ENCODE results near the gene CNTNAP2.

CNTNAP2 gene

GRCh38 chr7:147363101-147363500 lies 1246.5 kb downstream of the CNTNAP2 start:
- H3K4ac ChIP-seq (ENCODE audit: low read depth, low read length), result no peak overlapping the region
- no peak overlapping the region for H3K23ac ChIP-seq (ENCODE audit: low read length)
- no peaks in the 10 kb centered on the region for H3K36me3 ChIP-seq (ENCODE audit: control insufficient read depth, insufficient read depth, low read length)
- no peak overlapping the region for H3K9ac ChIP-seq (ENCODE audit: low read length)
- H3K4me3 ChIP-seq (ENCODE audit: low read length), result no peak overlapping the region
- H3K27me3 ChIP-seq (ENCODE audit: insufficient read depth, low read length, poor library complexity), result no peaks in the 10 kb centered on the region
- H3K4me1 ChIP-seq (ENCODE audit: control insufficient read depth, low read depth, low read length), result no peaks in the 10 kb centered on the region
- H3K4me2 ChIP-seq (ENCODE audit: low read length), result no peak overlapping the region
- no peak overlapping the region for H4K5ac ChIP-seq (ENCODE audit: low read length)
- DNase-seq, result no peak
- no peaks in the 10 kb centered on the region for H3K79me1 ChIP-seq (ENCODE audit: low read length)
- no CpG with 5 or more reads among the region's 4 CpGs for WGBS (ENCODE audit: extremely low coverage, insufficient coverage, low lambda C conversion rate)
- no peak overlapping the region for H4K8ac ChIP-seq (ENCODE audit: low read depth, low read length)
- no peak overlapping the region for H2BK120ac ChIP-seq (ENCODE audit: low read depth, low read length)
- no peak overlapping the region for H2AK5ac ChIP-seq (ENCODE audit: low read length)
- no peak overlapping the region for H3K27ac ChIP-seq (ENCODE audit: low read depth, low read length)
- H2BK15ac ChIP-seq (replicated peaks; ENCODE audit: low read depth), result no peak overlapping the region
- H3K79me2 ChIP-seq (ENCODE audit: control insufficient read depth, insufficient read depth, low read length), result no peaks in the 10 kb centered on the region
- H3K18ac ChIP-seq (ENCODE audit: low read length), result no peak overlapping the region
- no peak overlapping the region for H3K56ac ChIP-seq (ENCODE audit: low read length)
- no peak overlapping the region for H2BK5ac ChIP-seq (ENCODE audit: low read length)

DNA sequence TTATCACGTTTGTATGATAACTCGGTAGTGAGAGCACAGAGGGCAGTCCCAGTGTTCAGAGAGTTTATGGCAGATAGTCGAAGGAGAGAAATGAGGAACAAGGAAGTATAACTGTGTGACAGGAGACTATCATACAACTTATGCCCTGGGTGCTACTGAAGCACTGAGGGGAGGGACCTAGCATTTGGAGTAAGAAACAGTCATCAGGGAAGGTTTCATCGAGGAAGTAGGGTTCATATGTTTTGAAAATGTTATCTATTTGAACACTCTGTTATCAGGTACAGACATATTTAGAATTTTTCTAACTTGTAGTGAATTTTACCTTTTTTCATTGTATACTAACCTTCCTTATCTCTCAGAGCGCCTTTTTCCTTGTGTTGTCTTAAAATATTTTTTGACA lies 1259.6 kb downstream of the CNTNAP2 start:
- Histone ChIP-seq H3K79me2 (ENCODE audit: control insufficient read depth, insufficient read depth, low read length) (no peaks in the 10 kb centered on the region), H3K36me3 (ENCODE audit: control insufficient read depth, insufficient read depth, low read length) (no peaks in the 10 kb centered on the region), H3K27me3 (ENCODE audit: insufficient read depth, low read length, poor library complexity) (no peaks in the 10 kb centered on the region), H2AK5ac (ENCODE audit: low read length) (no peak overlapping the region), H3K27ac (ENCODE audit: low read depth, low read length) (no peak overlapping the region), H3K4me3 (ENCODE audit: low read length) (no peak overlapping the region), H3K9ac (ENCODE audit: low read length) (no peak overlapping the region), H3K4ac (ENCODE audit: low read depth, low read length) (no peak overlapping the region), H4K8ac (ENCODE audit: low read depth, low read length) (no peak overlapping the region), H3K4me1 (ENCODE audit: control insufficient read depth, low read depth, low read length) (no peaks in the 10 kb centered on the region), H2BK15ac (replicated peaks; ENCODE audit: low read depth) (no peak overlapping the region), H3K79me1 (ENCODE audit: low read length) (no peaks in the 10 kb centered on the region), H2BK120ac (ENCODE audit: low read depth, low read length) (no peak overlapping the region), H4K5ac (ENCODE audit: low read length) (no peak overlapping the region), H2BK5ac (ENCODE audit: low read length) (no peak overlapping the region), H3K23ac (ENCODE audit: low read length) (no peak overlapping the region), H3K56ac (ENCODE audit: low read length) (no peak overlapping the region), H3K4me2 (ENCODE audit: low read length) (no peak overlapping the region), H3K18ac (ENCODE audit: low read length) (no peak overlapping the region)
- no peak for DNase-seq
- WGBS (ENCODE audit: extremely low coverage, insufficient coverage, low lambda C conversion rate), result no CpG with 5 or more reads among the region's 5 CpGs

GRCh38 chr7:147380926-147381325 lies 1264.3 kb downstream of the CNTNAP2 start:
- H2BK15ac ChIP-seq (replicated peaks; ENCODE audit: low read depth), result no peak overlapping the region
- WGBS (ENCODE audit: extremely low coverage, insufficient coverage, low lambda C conversion rate), result 100% methylated on average over 1 of the region's 5 CpGs
- H3K27ac ChIP-seq (ENCODE audit: low read depth, low read length), result no peak overlapping the region
- no peak overlapping the region for H3K23ac ChIP-seq (ENCODE audit: low read length)
- H3K27me3 ChIP-seq (ENCODE audit: insufficient read depth, low read length, poor library complexity), result no peaks in the 10 kb centered on the region
- no peak for DNase-seq
- no peaks in the 10 kb centered on the region for H3K36me3 ChIP-seq (ENCODE audit: control insufficient read depth, insufficient read depth, low read length)
- no peak overlapping the region for H3K4ac ChIP-seq (ENCODE audit: low read depth, low read length)
- H2BK5ac ChIP-seq (ENCODE audit: low read length), result no peak overlapping the region
- no peak overlapping the region for H3K56ac ChIP-seq (ENCODE audit: low read length)
- no peak overlapping the region for H3K4me2 ChIP-seq (ENCODE audit: low read length)
- H3K4me3 ChIP-seq (ENCODE audit: low read length), result no peak overlapping the region
- no peaks in the 10 kb centered on the region for H3K79me2 ChIP-seq (ENCODE audit: control insufficient read depth, insufficient read depth, low read length)
- H3K4me1 ChIP-seq (ENCODE audit: control insufficient read depth, low read depth, low read length), result no peaks in the 10 kb centered on the region
- no peaks in the 10 kb centered on the region for H3K79me1 ChIP-seq (ENCODE audit: low read length)
- no peak overlapping the region for H4K8ac ChIP-seq (ENCODE audit: low read depth, low read length)
- H4K5ac ChIP-seq (ENCODE audit: low read length), result no peak overlapping the region
- H3K18ac ChIP-seq (ENCODE audit: low read length), result no peak overlapping the region
- no peak overlapping the region for H2AK5ac ChIP-seq (ENCODE audit: low read length)
- H2BK120ac ChIP-seq (ENCODE audit: low read depth, low read length), result no peak overlapping the region
- H3K9ac ChIP-seq (ENCODE audit: low read length), result no peak overlapping the region

DNA sequence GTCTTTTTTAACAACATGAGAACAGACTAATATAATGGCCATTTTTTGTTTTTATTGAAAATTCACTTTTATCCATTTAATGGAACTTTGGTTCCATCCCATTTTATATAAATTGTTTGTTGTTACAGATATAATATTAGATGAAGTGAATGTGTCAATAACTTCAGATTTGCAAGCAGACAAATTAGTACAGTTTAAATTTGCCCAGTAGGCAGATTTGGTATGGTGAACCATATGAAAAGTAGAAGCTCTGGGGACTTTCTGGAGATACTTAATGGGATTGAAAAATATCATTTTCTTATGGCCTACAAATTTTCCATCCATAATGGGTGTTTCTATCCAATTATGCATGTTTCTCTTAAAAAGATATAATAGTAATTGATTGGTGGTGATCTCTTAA lies 1277.7 kb downstream of the CNTNAP2 start:
- H3K4ac ChIP-seq (ENCODE audit: low read depth, low read length), result no peak overlapping the region
- H3K79me1 ChIP-seq (ENCODE audit: low read length), result no peaks in the 10 kb centered on the region
- H2BK120ac ChIP-seq (ENCODE audit: low read depth, low read length), result no peak overlapping the region
- H3K27ac ChIP-seq (ENCODE audit: low read depth, low read length), result no peak overlapping the region
- H2AK5ac ChIP-seq (ENCODE audit: low read length), result no peak overlapping the region
- no peak overlapping the region for H2BK5ac ChIP-seq (ENCODE audit: low read length)
- H3K18ac ChIP-seq (ENCODE audit: low read length), result no peak overlapping the region
- no peak overlapping the region for H3K4me2 ChIP-seq (ENCODE audit: low read length)
- H4K5ac ChIP-seq (ENCODE audit: low read length), result no peak overlapping the region
- H4K8ac ChIP-seq (ENCODE audit: low read depth, low read length), result no peak overlapping the region
- H3K27me3 ChIP-seq (ENCODE audit: insufficient read depth, low read length, poor library complexity), result no peaks in the 10 kb centered on the region
- H3K23ac ChIP-seq (ENCODE audit: low read length), result no peak overlapping the region
- H3K9ac ChIP-seq (ENCODE audit: low read length), result no peak overlapping the region
- DNase-seq, result no peak
- H3K4me3 ChIP-seq (ENCODE audit: low read length), result no peak overlapping the region
- H2BK15ac ChIP-seq (replicated peaks; ENCODE audit: low read depth), result no peak overlapping the region
- H3K56ac ChIP-seq (ENCODE audit: low read length), result no peak overlapping the region
- no peaks in the 10 kb centered on the region for H3K79me2 ChIP-seq (ENCODE audit: control insufficient read depth, insufficient read depth, low read length)
- no peaks in the 10 kb centered on the region for H3K4me1 ChIP-seq (ENCODE audit: control insufficient read depth, low read depth, low read length)
- H3K36me3 ChIP-seq (ENCODE audit: control insufficient read depth, insufficient read depth, low read length), result no peaks in the 10 kb centered on the region

- H3K4me1 ChIP-seq (ENCODE audit: control insufficient read depth, low read depth, low read length), result no peaks in the 10 kb centered on the region
- H3K79me2 ChIP-seq (ENCODE audit: control insufficient read depth, insufficient read depth, low read length), result no peaks in the 10 kb centered on the region
- H2AK5ac ChIP-seq (ENCODE audit: low read length), result no peak overlapping the region
- H3K23ac ChIP-seq (ENCODE audit: low read length), result no peak overlapping the region
- no peak overlapping the region for H3K4ac ChIP-seq (ENCODE audit: low read depth, low read length)
- H3K27me3 ChIP-seq (ENCODE audit: insufficient read depth, low read length, poor library complexity), result no peaks in the 10 kb centered on the region
- no peaks in the 10 kb centered on the region for H3K79me1 ChIP-seq (ENCODE audit: low read length)
- H3K4me3 ChIP-seq (ENCODE audit: low read length), result no peak overlapping the region
- H4K8ac ChIP-seq (ENCODE audit: low read depth, low read length), result no peak overlapping the region
- H3K36me3 ChIP-seq (ENCODE audit: control insufficient read depth, insufficient read depth, low read length), result no peaks in the 10 kb centered on the region
- no CpG with 5 or more reads among the region's 3 CpGs for WGBS (ENCODE audit: extremely low coverage, insufficient coverage, low lambda C conversion rate)
- H3K27ac ChIP-seq (ENCODE audit: low read depth, low read length), result no peak overlapping the region
- peak overlapping the region; percentile 57 for H2BK15ac ChIP-seq (replicated peaks; ENCODE audit: low read depth)
- no peak overlapping the region for H2BK5ac ChIP-seq (ENCODE audit: low read length)
- no peak overlapping the region for H4K5ac ChIP-seq (ENCODE audit: low read length)
- H3K18ac ChIP-seq (ENCODE audit: low read length), result no peak overlapping the region
- no peak overlapping the region for H3K4me2 ChIP-seq (ENCODE audit: low read length)
- no peak overlapping the region for H3K56ac ChIP-seq (ENCODE audit: low read length)
- H3K9ac ChIP-seq (ENCODE audit: low read length), result no peak overlapping the region
- DNase-seq, result no peak
- H2BK120ac ChIP-seq (ENCODE audit: low read depth, low read length), result no peak overlapping the region
These were observed 1283.7 kb downstream of the CNTNAP2 start for GRCh38 chr7:147400221-147400689.

- Histone ChIP-seq H4K8ac (ENCODE audit: low read depth, low read length) (no peak overlapping the region), H3K4me3 (ENCODE audit: low read length) (no peak overlapping the region), H3K79me2 (ENCODE audit: control insufficient read depth, insufficient read depth, low read length) (no peaks in the 10 kb centered on the region), H3K56ac (ENCODE audit: low read length) (no peak overlapping the region), H3K9ac (ENCODE audit: low read length) (no peak overlapping the region), H3K36me3 (ENCODE audit: control insufficient read depth, insufficient read depth, low read length) (no peaks in the 10 kb centered on the region), H2BK15ac (replicated peaks; ENCODE audit: low read depth) (no peak overlapping the region), H3K4ac (ENCODE audit: low read depth, low read length) (no peak overlapping the region), H3K27me3 (ENCODE audit: insufficient read depth, low read length, poor library complexity) (no peaks in the 10 kb centered on the region), H3K4me1 (ENCODE audit: control insufficient read depth, low read depth, low read length) (no peaks in the 10 kb centered on the region), H2BK5ac (ENCODE audit: low read length) (no peak overlapping the region), H3K23ac (ENCODE audit: low read length) (no peak overlapping the region), H2BK120ac (ENCODE audit: low read depth, low read length) (no peak overlapping the region), H2AK5ac (ENCODE audit: low read length) (no peak overlapping the region), H4K5ac (ENCODE audit: low read length) (no peak overlapping the region), H3K79me1 (ENCODE audit: low read length) (no peaks in the 10 kb centered on the region), H3K18ac (ENCODE audit: low read length) (no peak overlapping the region), H3K4me2 (ENCODE audit: low read length) (no peak overlapping the region), H3K27ac (ENCODE audit: low read depth, low read length) (no peak overlapping the region)
- WGBS (ENCODE audit: extremely low coverage, insufficient coverage, low lambda C conversion rate), result no CpG with 5 or more reads among the region's 1 CpG
- DNase-seq, result no peak
These were observed 1284.3 kb downstream of the CNTNAP2 start for GRCh38 chr7:147400925-147401324.
